Loucy (cell line): ENCODE results near the gene AMPH.
A peak's percentile ranks its signal among the peaks of the same experiment; 100 is the strongest.

ENCODE experiments used
- H2AFZ ChIP-seq: fragments of 200-600 bp; sonication (generic); 2 replicates; pipeline ENCODE4 v1.6.0; 2016; ENCODE audit warnings: antibody characterized with exemption, mild to moderate bottlenecking, low read length, moderate library complexity
- H3F3A ChIP-seq: fragments of 200-600 bp; 2 replicates; pipeline ENCODE4 v1.6.0; 2016; ENCODE audit warnings: antibody characterized with exemption, low read depth, mild to moderate bottlenecking
- H3K27me3 ChIP-seq: fragments of 200-600 bp; sonication (generic); 2 replicates; pipeline ENCODE4 v1.6.1; 2014; ENCODE audit warnings: low read length, mild to moderate bottlenecking; ENCODE audit not compliant: insufficient read depth, poor library complexity, severe bottlenecking
- H3K36me3 ChIP-seq: fragments of 200-600 bp; sonication (generic); 2 replicates; pipeline ENCODE4 v1.6.1; 2016; ENCODE audit warnings: low read length; ENCODE audit not compliant: insufficient read depth
- H3K4me1 ChIP-seq: fragments of 200-600 bp; sonication (generic); 2 replicates; pipeline ENCODE4 v1.5.1; 2014; ENCODE audit warnings: low read length, mild to moderate bottlenecking; ENCODE audit not compliant: insufficient read depth, poor library complexity, severe bottlenecking
- H3K4me2 ChIP-seq: fragments of 200-600 bp; sonication (generic); 2 replicates; pipeline ENCODE4 v1.6.0; 2014; ENCODE audit warnings: antibody characterized with exemption, low read length, low read depth, mild to moderate bottlenecking; ENCODE audit not compliant: poor library complexity, severe bottlenecking
- H3K4me3 ChIP-seq: fragments of 200-600 bp; sonication (generic); 2 replicates; pipeline ENCODE4 v1.5.1; 2014; ENCODE audit warnings: low read length, mild to moderate bottlenecking, mixed read lengths; ENCODE audit not compliant: poor library complexity, severe bottlenecking
- H3K79me2 ChIP-seq: fragments of 200-600 bp; sonication (generic); 2 replicates; pipeline ENCODE4 v1.6.1; 2014; ENCODE audit warnings: low read length; ENCODE audit not compliant: insufficient read depth
- H3K9ac ChIP-seq: fragments of 200-600 bp; sonication (generic); 2 replicates; pipeline ENCODE4 v1.6.0; 2014; ENCODE audit warnings: mild to moderate bottlenecking, low read depth, low read length, moderate library complexity; ENCODE audit not compliant: poor library complexity, severe bottlenecking
- H3K9me2 ChIP-seq: fragments of 200-600 bp; sonication (generic); replicated peaks from 2 replicates; pipeline ENCODE4 v1.6.1; 2016; ENCODE audit warnings: low read depth, low read length, mixed read lengths
- H3K9me3 ChIP-seq: fragments of 200-600 bp; sonication (generic); 2 replicates; pipeline ENCODE4 v1.6.1; 2014; ENCODE audit warnings: mild to moderate bottlenecking, antibody characterized with exemption, low read length, low read depth; ENCODE audit not compliant: insufficient read depth
- H4K20me1 ChIP-seq: fragments of 200-600 bp; sonication (generic); 2 replicates; pipeline ENCODE4 v1.6.0; 2014; ENCODE audit warnings: antibody characterized with exemption, low read length, mild to moderate bottlenecking; ENCODE audit not compliant: insufficient read depth, poor library complexity, severe bottlenecking
- EZH2phosphoT487 ChIP-seq: fragments of 200-600 bp; IDR thresholded peaks from 2 replicates; pipeline ENCODE4 v1.6.1; 2018; ENCODE audit warnings: antibody characterized with exemption, mild to moderate bottlenecking, moderate library complexity, borderline replicate concordance
- TF ChIP-seq, protein P1 (sequence below): fragments of 200-600 bp; sonication (generic); conservative IDR thresholded peaks from 2 replicates; pipeline ENCODE4 v1.5.1; 2014; ENCODE audit warnings: mild to moderate bottlenecking, antibody characterized with exemption, low read length

The AMPH gene

DNA sequence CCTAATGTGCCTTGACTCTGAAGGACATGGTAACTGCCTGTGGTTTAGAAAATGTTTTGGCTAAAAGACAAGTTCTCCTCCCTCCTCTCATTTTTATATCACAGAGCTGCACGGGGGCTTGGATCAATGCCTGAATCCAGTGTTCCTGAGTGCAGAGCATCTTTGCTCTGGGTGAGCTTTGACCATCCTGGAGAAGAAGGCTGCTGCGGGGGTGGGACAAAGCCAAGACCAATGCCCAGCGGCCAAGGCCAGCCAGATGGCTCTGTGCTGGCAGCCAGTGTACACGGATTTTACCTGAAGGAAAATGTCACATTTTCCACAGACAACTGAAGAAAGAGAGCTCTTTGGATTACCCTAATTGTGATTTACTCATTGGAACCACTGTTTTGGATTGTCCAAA is 255.7 kb downstream of the AMPH start:
- Histone ChIP-seq H3K4me2 (no peak overlapping the region), H3K4me1 (peaks cover 2% of the 10 kb centered on the region), H3K9me3 (no peaks in the 10 kb centered on the region), H2AFZ (no peak overlapping the region), H4K20me1 (no peaks in the 10 kb centered on the region), H3K79me2 (no peaks in the 10 kb centered on the region), H3K9ac (no peak overlapping the region), H3F3A (no peaks in the 10 kb centered on the region), H3K4me3 (no peak overlapping the region), H3K9me2 (no peaks in the 10 kb centered on the region), H3K27me3 (no peaks in the 10 kb centered on the region), H3K36me3 (no peaks in the 10 kb centered on the region)
- TF ChIP-seq, protein P1, sequence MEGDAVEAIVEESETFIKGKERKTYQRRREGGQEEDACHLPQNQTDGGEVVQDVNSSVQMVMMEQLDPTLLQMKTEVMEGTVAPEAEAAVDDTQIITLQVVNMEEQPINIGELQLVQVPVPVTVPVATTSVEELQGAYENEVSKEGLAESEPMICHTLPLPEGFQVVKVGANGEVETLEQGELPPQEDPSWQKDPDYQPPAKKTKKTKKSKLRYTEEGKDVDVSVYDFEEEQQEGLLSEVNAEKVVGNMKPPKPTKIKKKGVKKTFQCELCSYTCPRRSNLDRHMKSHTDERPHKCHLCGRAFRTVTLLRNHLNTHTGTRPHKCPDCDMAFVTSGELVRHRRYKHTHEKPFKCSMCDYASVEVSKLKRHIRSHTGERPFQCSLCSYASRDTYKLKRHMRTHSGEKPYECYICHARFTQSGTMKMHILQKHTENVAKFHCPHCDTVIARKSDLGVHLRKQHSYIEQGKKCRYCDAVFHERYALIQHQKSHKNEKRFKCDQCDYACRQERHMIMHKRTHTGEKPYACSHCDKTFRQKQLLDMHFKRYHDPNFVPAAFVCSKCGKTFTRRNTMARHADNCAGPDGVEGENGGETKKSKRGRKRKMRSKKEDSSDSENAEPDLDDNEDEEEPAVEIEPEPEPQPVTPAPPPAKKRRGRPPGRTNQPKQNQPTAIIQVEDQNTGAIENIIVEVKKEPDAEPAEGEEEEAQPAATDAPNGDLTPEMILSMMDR: no peak
- no peak for TF ChIP-seq EZH2phosphoT487

DNA sequence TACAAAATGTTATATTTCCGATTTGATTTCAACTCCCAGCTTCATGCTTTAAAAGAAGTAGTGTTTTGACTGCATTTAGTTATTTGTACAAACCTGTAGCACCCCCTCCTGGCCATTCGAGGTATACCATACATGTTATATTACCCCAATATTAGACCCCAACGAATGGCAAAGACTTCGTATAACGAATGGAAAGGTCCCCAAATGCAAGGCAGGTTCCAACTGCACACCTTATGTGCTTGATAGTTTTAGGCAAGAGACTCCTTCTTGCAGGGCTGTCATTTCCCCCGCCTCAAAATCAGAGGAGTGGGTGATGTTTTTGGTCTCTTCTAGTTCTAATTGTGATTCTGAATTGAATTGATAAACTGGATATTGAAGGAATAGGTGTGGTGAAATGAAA is 256.7 kb downstream of the AMPH start:
- Histone ChIP-seq H3K79me2 (no peaks in the 10 kb centered on the region), H3F3A (no peaks in the 10 kb centered on the region), H3K36me3 (no peaks in the 10 kb centered on the region), H3K9me2 (no peaks in the 10 kb centered on the region), H3K9me3 (no peaks in the 10 kb centered on the region), H3K4me2 (no peak overlapping the region), H3K4me1 (peaks cover 11% of the 10 kb centered on the region), H4K20me1 (no peaks in the 10 kb centered on the region), H3K4me3 (no peak overlapping the region), H3K27me3 (no peaks in the 10 kb centered on the region), H2AFZ (no peak overlapping the region), H3K9ac (no peak overlapping the region)
- no peak for TF ChIP-seq EZH2phosphoT487
- TF ChIP-seq, protein P1: peak; percentile 82

DNA sequence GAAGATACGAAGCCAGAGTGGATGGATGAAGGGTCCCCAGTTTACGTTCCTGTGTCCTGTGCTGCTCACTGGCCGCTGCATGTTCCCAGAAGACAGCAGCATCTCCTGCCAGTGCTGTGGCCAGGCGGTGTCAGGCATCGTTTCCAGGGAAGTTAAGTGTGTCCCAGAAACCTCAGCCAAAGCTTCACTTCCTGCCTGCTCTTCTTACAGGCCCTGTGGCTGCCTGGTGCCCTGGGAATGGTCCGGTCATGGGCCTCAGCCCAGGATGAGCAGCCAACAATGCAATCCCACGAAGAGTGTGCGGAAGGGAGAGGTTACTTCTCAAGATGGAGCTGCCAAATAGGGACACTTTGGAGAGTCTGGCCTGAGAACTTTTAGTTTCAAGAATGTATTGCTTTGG is 258.0 kb downstream of the AMPH start:
- no peak overlapping the region for H2AFZ ChIP-seq
- H3K4me3 ChIP-seq: no peak overlapping the region
- H3K9ac ChIP-seq: no peak overlapping the region

More for the DNA sequence above, 258.0 kb downstream of the AMPH start:
- no peaks in the 10 kb centered on the region for H3K36me3 ChIP-seq
- TF ChIP-seq EZH2phosphoT487: no peak
- TF ChIP-seq, protein P1: no peak
- no peaks in the 10 kb centered on the region for H3K79me2 ChIP-seq
- no peaks in the 10 kb centered on the region for H3K9me3 ChIP-seq
- H3K27me3 ChIP-seq: no peaks in the 10 kb centered on the region
- H3K4me1 ChIP-seq: peaks cover 20% of the 10 kb centered on the region
- no peak overlapping the region for H3K4me2 ChIP-seq
- no peaks in the 10 kb centered on the region for H3F3A ChIP-seq
- H4K20me1 ChIP-seq: no peaks in the 10 kb centered on the region
- H3K9me2 ChIP-seq: no peaks in the 10 kb centered on the region
